Spleen (tissue), 7 donors: ENCODE results near the gene TEX22.

ENCODE experiments used
- POLR2A ChIP-seq, 3 donors: fragments of 450-650 bp; IDR thresholded peaks; one replicate each; pipeline ENCODE4 v1.5.1; 2017; ENCODE audit warnings: antibody characterized with exemption in 3 of 3, mild to moderate bottlenecking in 1 of 3
- POLR2AphosphoS5 ChIP-seq, 3 donors: sonication (generic); formaldehyde crosslinking; IDR thresholded peaks; one replicate each; pipeline ENCODE4 v1.5.1; 2017; ENCODE audit warnings: antibody characterized with exemption in 3 of 3
- TF ChIP-seq, protein P1 (sequence below), 11 experiments: fragments of 200-600 bp in 7 of 11; fragments of 450-650 bp in 4 of 11; sonication (generic) in 4 of 11; IDR thresholded peaks in 8 of 11; conservative IDR thresholded peaks in 3 of 11; 1 replicate in 7 of 11; 2 replicates in 4 of 11; pipeline versions ENCODE4 v1.4.0 to v1.8.0; 2016 to 2021; ENCODE audit warnings: antibody characterized with exemption in 11 of 11, inconsistent platforms in 4 of 11, mild to moderate bottlenecking in 1 of 11
- donor health status: DM: no; HTN: no; CAD: no; lungs with moderate emphysema.
- donor health status: DM: no; HTN: no; CAD: no.
- donor health status: DM: no; HTN: no; CAD: no.

- TF ChIP-seq, protein P1, sequence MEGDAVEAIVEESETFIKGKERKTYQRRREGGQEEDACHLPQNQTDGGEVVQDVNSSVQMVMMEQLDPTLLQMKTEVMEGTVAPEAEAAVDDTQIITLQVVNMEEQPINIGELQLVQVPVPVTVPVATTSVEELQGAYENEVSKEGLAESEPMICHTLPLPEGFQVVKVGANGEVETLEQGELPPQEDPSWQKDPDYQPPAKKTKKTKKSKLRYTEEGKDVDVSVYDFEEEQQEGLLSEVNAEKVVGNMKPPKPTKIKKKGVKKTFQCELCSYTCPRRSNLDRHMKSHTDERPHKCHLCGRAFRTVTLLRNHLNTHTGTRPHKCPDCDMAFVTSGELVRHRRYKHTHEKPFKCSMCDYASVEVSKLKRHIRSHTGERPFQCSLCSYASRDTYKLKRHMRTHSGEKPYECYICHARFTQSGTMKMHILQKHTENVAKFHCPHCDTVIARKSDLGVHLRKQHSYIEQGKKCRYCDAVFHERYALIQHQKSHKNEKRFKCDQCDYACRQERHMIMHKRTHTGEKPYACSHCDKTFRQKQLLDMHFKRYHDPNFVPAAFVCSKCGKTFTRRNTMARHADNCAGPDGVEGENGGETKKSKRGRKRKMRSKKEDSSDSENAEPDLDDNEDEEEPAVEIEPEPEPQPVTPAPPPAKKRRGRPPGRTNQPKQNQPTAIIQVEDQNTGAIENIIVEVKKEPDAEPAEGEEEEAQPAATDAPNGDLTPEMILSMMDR (IDR thresholded peaks at IDR 0.05 in 8 of 11, conservative IDR thresholded peaks at IDR 0.05 in 3 of 11), result no peak
- TF ChIP-seq POLR2A (IDR thresholded peaks at IDR 0.05) (no peak), POLR2AphosphoS5 (IDR thresholded peaks at IDR 0.05) (no peak)
These were observed 22.7 kb upstream of the TEX22 start for GRCh38 chr14:105375635-105376057.
